ENCODE measurements around the gene SVEP1.

Gene SVEP1

GRCh38 chr9:110520120-110520701 lies 59.3 kb downstream of the SVEP1 start:
- DNase-seq, result no peak

- no peak for DNase-seq
Measured at GRCh38 chr9:110517483-110517882, 62.1 kb downstream of the SVEP1 start.

- no peak for DNase-seq
Measured at GRCh38 chr9:110514897-110515296, 64.6 kb downstream of the SVEP1 start.

GRCh38 chr9:110512817-110513216 lies 66.7 kb downstream of the SVEP1 start:
- DNase-seq, result no peak

- no peak for DNase-seq
Measured at GRCh38 chr9:110509792-110510191, 69.7 kb downstream of the SVEP1 start.

GRCh38 chr9:110502842-110503241 lies 76.7 kb downstream of the SVEP1 start:
- DNase-seq, result no peak

- no peak for DNase-seq
Measured at GRCh38 chr9:110499608-110500007, 79.9 kb downstream of the SVEP1 start.

GRCh38 chr9:110487196-110487595 lies 92.3 kb downstream of the SVEP1 start:
- no peak for DNase-seq

- DNase-seq, result no peak
Measured at GRCh38 chr9:110486218-110486617, 93.3 kb downstream of the SVEP1 start.

- DNase-seq, result no peak
Measured at GRCh38 chr9:110479481-110479880, 100.1 kb downstream of the SVEP1 start.

GRCh38 chr9:110476251-110476650 lies 103.3 kb downstream of the SVEP1 start:
- no peak for DNase-seq

- no peak for DNase-seq
Measured at GRCh38 chr9:110472111-110472510, 107.4 kb downstream of the SVEP1 start.

- no peak for DNase-seq
Measured at GRCh38 chr9:110468950-110469349, 110.6 kb downstream of the SVEP1 start.

- no peak for DNase-seq
Measured at GRCh38 chr9:110465190-110465589, 114.4 kb downstream of the SVEP1 start.

GRCh38 chr9:110464321-110464720 lies 115.2 kb downstream of the SVEP1 start:
- DNase-seq, result no peak

- DNase-seq, result no peak
Measured at GRCh38 chr9:110463499-110463898, 116.0 kb downstream of the SVEP1 start.

- no peak for DNase-seq
Measured at GRCh38 chr9:110457245-110457644, 122.3 kb downstream of the SVEP1 start.

GRCh38 chr9:110456681-110457080 lies 122.9 kb downstream of the SVEP1 start:
- no peak for DNase-seq

- DNase-seq, result no peak
Measured at GRCh38 chr9:110455860-110456259, 123.7 kb downstream of the SVEP1 start.

- no peak for DNase-seq
Measured at GRCh38 chr9:110452227-110452801, 127.2 kb downstream of the SVEP1 start.

GRCh38 chr9:110451726-110452125 lies 127.8 kb downstream of the SVEP1 start:
- DNase-seq, result no peak

- no peak for DNase-seq
Measured at GRCh38 chr9:110447476-110447875, 132.1 kb downstream of the SVEP1 start.

GRCh38 chr9:110446171-110446570 lies 133.4 kb downstream of the SVEP1 start:
- DNase-seq, result no peak

- no peak for DNase-seq
Measured at GRCh38 chr9:110444911-110445310, 134.6 kb downstream of the SVEP1 start.

- no peak for DNase-seq
Measured at GRCh38 chr9:110443866-110444220, 135.7 kb downstream of the SVEP1 start.

Data from NCI-H2081 treated with DMSO at 0.1 percent for 48 hours (cell line).